ENCODE measurements around the gene EIF3F.
A peak's percentile ranks its signal among the peaks of the same experiment; 100 is the strongest.
"Not testable (repeated sequence)": the region's sequence is repeated elsewhere in the genome, so short reads cannot be mapped to it uniquely, and the experiment has no call there.

Gene EIF3F

DNA sequence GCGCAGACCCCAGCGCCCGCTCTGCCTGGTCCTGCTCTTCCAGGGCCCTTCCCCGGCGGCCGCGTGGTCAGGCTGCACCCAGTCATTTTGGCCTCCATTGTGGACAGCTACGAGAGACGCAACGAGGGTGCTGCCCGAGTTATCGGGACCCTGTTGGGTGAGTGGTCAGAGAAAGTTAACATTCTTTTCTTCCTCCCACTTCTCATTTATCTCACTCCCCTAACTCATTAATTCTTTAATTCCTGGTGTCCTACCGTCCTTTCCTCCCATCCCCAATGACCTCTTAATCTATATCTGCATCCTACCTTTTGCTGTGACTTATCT is 385 bp downstream of the EIF3F start:
- DNase-seq (ENCODE audit: low read depth) = not testable (repeated sequence)

DNA sequence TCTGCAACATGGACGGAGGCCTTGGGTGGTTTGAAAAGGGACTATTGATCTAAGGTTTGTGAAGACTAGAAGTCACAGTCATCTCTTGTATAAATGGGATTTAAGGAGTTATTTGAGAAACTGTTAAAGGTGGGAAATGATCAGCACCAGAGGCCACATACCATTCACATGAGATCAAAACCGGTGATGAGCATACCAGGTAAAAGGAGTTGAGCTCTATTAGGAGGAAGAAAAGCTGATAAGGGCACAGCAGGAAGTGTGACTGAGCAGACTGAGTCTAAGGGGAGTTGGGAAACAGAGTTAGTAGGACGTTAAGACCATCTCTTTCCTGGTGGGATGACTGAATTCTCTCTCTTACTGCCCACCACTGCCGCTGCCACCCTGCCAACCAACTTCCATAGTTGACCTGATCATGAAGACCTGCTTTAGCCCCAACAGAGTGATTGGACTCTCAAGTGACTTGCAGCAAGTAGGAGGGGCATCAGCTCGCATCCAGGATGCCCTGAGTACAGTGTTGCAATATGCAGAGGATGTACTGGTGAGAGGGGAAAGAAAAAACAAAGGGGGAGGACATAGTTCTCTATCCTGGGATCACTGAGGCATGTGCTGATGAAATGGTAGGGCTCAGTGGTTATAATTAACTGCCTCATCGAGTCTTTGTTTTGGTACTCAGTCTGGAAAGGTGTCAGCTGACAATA is 7.6 kb downstream of the EIF3F start:
- no peak for DNase-seq (ENCODE audit: low read depth)

DNA sequence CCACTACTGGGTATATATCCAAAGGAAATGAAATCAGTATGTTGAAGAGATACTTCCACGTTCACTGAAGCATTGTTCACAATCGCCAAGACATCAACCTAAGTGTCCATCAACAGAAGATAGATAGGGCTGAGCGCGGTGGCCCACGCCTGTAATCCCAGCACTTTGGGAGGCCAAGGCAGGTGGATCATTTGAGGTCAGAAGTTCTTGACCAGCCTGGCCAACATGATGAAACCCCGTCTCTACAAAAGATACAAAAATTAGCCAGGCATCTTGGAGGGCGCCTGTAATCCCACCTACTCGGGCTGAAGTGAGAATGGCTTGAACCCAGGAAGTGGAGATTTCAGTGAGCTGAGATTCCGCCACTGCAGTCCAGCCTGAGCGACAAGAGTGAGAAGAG is 12.7 kb downstream of the EIF3F start:
- no peak for DNase-seq (ENCODE audit: low read depth)

DNA sequence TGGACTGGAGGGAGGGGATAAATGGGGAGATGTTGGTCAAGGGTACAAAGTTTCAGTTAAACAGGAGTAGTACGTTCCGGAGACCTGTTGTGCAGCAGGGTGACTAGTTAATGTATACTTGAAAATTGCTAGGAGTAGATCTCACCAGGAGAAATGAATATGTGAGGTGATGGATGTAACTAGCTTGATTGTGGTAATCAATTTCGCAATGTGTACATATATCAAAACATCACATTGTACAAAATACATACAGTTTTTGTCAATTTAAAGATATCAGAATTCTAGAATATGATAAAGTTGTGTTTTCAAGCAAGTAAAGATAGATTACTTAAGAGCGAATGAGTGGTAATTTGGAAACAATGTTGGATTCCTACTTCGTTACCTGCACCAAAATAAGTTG is 13.3 kb downstream of the EIF3F start:
- DNase-seq (ENCODE audit: low read depth) = no peak

DNA sequence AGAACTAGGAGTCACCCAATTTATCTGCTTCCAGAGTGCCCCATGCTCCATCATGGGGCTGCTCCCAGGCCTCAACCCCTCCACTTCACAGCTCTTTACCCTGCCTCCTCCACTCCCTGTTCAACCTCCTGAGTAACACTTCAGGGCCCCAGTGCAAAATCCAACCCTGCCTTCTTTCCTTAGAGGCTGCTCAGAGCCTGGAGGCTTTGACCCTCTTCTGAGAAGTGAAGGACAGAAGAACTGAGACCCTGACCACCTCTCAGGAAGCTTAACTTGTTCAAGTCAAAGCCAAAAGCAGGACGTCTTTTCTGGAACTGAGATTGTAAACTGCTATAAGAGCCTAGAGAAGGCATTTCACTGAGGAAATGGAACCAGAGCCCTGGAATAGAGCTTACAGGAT is 15.5 kb downstream of the EIF3F start:
- DNase-seq (ENCODE audit: low read depth) = no peak

DNA sequence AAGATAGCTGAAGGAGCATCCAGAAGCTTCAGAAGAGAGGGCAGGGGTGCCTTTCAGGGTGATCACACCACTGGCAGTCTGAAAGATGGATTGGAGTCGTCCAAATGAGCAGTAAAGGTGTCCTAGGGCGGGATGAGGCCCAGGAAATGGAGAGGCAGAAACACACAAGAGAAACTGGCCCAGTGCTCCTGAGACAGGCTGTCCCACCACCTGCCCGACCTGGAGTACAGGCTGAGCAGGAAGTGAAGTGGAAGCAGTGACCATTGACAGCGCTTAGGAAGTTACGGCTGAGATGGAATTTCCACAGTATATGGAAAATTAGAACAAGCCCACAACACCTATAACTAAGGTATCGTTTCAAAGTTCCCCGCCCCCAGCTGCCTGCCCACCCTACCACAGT is 16.1 kb downstream of the EIF3F start:
- DNase-seq (ENCODE audit: low read depth) = no peak

DNA sequence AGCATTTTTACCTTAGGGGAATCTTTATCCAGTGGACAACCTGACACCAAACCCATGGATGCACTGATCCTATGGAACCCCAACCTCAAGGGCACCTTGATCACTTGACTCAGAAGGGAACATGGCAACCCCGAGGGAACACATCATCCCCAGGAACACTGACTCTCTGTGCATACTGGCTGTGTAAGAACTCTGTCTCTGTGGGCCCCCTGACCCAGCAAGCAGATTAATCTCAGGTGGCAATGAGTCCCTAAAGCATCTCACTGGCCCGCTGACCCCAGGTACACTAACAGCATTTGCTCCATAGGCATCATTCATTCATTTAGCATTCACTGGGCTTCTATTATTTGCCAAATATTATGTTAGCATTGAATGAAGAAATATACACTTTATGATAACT is 16.9 kb downstream of the EIF3F start:
- DNase-seq (ENCODE audit: low read depth) = no peak

DNA sequence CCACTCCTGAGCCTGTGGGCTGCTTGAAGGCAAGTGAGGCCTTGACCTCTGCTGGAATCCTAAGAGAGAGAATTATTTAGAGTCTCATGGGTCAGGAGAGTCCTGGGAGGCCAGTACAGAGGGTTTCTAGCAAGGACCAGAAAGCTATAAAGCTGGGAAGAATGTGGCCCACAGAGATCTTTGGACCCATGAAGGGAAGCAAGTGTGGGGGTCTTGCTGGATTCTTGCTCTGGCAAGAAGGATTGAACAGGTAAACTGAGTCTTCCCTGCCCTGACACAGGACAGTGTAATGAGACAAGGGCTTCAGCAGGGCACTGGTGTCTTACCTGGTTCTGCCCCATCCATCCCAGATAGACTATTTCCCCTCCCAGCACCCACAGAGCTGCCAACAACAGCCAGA is 18.4 kb downstream of the EIF3F start:
- DNase-seq (ENCODE audit: low read depth) = no peak

DNA sequence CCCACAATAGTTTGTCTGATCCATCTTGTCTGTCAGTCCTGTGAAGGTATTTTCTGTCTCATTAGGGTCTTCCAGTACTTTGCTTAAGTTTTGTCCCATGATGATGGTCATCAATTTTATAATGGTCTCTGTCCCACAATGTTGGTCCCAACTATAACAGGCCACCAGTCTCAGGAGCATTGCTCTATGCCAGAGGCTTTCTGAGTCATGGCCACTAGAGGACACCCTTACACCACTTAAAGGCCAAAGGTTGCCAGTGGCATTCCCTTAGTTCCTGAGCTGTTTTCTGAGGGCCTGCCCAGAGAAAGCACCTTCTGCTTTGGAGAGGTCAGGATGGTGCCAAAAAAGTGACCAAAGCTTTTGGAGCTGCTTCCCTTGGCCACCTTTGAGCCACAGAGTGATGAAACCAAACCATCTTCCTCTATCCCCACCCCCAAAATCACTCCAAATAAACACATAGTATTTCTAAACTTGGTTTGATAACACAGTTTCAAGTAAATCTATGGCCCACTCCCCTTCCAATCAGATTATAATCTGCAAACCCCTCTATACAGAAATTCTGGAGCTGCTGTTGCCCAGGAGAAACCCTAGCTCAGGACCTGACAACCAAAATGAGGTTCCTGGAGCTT is 19.3 kb downstream of the EIF3F start:
- peak; percentile 19 for DNase-seq (ENCODE audit: low read depth)

DNA sequence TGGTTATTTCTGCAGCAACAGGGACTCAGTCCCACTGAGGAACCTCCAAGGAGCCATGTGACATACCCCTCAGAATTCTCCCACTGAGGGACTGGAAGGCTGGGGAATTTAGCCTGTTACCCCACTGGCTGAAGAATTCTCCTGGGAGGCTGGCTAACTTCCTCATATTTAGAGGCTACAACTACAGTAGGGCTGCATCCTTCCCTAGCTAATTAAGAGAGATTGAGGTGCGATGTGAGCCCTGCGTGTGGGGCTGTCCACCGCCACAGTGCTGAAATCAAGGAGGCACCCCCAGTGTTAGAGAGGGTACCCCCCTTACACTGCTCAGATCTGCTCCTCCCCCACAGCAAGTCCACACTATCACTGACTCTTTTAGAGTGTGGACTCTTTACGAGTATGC is 21.1 kb downstream of the EIF3F start:
- DNase-seq (ENCODE audit: low read depth) = no peak

DNA sequence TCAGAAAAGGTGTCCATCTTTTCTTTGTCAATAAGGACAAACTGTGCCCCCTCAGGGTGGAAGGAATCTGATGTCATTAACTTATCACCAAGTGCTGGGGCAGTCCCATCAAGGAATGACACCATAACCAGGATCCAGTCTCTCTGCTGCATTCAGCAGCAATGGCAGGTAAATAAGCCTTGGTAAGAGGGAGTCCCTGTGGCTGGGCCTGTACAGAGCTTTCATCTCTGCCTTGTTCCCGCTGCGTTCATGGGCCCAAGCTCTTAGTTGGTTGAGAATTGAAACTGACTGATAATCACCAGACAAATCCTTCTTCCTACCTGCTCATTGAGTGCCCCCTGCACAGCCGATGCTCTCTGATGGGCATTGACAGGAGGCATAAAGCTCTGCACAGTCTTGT is 22.7 kb downstream of the EIF3F start:
- DNase-seq (ENCODE audit: low read depth) = no peak

DNA sequence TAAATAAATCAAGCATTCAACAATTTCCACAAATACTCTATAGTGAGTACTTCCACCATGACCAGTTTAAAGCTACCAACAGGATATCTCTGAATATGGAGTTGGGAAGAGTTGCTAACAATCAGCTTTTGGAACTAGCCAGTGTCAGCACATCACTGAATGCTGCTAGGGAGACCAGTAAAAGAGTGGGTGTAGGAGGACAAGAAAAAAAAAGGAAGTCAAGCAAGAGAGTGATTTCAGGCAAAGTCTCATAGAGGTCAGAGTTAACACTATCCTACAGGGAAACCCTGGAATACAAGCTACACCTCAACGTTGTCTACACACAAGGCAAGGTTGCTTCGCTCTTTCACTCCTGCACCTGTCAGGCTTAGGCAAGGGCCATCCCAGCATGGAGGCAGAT is 24.2 kb downstream of the EIF3F start:
- no peak for DNase-seq (ENCODE audit: low read depth)

DNA sequence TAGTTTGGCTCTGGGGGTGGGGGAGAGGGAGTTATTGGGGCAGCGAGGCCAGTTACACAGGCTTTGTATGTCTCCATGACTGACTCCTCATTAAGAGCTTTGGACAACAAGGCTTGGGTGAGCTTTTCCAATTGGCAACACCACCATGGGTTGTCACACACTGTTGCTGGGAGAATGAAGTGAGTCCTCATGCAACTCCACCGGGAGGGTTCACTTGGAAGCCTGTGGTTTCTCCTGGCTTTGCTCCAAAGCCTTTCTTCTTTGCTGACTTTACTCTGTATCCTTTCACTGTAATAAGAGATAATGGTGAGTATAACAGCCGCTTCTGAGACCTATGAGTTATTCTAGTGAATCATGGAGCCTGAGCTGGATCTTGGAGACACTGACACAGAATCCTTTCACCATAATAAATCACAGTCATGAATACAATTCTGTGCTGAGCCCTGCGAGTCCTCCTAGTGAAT is 24.9 kb downstream of the EIF3F start:
- no peak for DNase-seq (ENCODE audit: low read depth)

DNA sequence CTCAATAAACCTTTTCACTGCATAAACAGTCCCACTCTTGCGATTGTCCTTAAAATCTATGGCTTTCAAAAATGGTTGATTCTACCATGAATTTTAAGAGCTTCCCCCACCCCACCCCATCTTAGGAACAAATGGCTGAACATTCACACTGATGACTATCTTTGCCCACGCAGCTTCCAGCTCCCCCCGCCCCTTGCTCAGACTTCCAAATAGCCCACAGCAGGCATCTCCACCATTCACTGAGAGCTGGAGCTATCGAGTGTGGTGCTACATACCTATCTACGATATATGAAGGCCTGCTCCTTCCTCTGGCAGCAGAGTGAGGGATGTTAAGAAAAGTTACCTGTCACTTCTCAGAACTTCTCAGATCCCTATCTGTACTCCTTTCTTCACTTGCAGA is 26.7 kb downstream of the EIF3F start:
- no peak for DNase-seq (ENCODE audit: low read depth)

DNA sequence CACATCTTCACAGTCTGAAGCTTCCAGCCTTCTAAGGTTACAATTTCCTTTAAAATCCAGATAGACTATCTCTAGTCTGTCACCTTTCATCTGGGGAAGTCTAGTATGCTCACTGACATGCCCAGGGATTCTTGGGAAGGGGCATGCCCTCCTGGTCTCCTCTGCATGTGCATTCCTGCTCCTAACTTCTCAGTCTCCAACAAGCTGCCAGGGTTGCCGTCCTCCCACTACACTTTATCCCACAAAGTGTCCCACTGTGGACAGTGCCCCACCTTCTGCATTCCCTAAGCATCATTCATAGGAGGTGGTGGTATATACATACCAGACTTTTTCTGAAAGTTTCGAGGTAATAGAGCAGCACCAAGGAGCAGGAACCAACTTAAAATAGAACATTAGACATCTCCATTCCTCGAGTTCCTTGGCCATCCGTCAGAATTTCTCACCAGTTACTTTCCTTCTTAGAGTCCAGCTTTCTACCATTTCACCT is 28.7 kb downstream of the EIF3F start:
- DNase-seq (ENCODE audit: low read depth) = no peak

DNA sequence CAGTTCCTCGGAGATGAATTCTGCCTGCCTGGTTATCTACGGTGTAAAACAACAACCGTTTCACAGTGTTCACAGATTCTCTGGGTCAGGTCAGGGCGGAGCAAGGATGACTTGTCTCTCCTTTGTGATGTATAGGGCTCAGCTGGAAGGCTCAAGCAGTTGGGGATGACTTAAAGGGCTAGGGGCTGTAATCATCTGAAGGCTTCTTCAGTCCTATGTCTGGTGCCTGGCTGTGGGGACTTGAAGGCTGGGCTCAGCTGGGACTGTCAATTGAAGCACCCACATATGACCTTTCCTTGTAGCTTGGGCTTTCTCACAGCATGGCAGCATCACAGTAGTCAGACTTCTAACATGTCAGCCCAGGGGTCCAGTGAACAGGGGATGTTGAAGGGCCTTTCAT is 29.3 kb downstream of the EIF3F start:
- no peak for DNase-seq (ENCODE audit: low read depth)

DNA sequence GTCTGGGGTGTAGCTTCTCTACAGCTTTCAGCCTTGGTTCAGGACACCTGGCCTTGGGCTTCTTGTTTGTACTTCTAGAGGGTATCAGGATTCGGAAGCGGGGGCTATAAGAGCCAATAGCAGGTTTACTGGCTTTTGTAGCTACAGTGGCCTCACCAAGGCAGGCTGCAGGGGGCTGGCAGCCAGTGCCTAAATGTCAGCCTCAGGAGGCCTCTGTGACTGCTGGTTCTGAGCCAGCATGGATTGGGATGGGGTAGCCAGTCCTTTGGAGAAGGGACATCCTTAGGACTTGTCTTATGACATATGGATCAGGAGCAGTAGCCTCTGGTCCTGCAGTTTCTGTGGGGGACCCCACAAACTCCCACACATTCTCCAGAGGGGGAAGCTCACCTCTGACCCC is 29.9 kb downstream of the EIF3F start:
- no peak for DNase-seq (ENCODE audit: low read depth)

DNA sequence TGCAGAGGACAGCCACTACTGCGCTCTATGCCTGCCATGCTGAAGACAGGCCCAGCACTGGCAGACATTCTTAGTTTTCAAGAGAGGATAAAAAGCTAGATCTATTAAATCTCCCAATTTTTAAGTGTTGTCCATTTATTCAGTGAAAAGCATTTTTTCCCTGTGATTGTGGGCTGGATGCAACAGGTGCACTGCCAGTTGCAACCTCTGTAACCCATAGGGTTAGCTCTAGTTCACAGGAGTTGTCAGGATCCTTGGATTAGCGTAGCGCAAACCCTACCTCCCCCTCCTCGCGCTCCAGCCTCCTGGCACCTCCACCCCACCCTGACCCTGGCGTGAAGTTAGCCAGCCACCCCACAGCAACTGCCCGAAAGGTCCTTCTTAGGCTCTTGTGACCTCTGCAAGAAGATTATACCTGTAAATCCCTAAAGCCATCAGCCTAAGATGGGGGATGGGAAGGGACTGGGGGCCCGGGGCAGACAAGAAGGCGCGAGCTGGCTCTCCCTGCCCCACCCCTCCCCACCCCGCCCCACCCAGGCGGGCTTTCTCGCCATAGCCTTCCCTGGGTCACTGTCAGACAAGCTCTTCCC is 30.9 kb downstream of the EIF3F start:
- no peak for DNase-seq (ENCODE audit: low read depth)

DNA sequence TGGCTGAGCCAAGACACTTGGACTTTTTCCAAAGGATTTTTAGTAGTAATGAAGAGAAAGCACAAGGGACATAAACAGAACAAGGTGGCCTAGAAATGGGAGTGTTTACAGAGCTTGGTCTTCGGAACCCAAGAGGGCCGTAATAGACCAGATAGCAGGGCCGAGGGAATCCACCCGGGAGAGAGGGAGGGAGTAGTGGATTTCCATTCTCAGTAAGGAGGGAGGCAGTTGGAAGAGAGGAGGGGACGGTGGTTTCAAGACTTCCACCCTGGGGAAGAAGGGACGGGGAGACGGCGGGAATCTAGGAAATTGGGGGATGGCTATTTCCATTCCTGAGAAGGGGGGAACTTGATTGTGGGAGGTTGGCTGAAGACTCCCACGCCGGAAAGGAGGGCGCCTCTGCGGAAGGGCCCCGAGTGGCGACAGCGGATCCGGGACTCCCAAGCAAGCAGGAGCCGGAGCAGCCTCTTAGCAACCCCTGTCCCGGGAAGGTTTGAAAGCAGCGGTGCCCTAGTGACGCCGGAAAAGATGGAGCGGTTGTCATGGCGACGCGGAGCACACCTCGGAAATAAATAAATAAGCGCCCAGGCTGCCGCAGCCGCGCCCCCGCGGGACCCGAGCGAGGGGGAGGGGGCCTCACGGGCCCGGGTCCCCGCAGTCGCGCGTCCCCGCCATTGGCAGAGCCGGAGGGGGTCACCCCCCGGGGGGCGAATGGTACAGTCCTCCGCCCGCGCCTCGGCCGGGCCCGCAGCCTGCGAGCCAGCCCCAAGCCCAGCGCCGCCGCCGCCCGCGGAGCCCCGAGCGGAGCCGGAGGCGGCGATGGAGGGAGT is 31.6 kb downstream of the EIF3F start:
- DNase-seq (ENCODE audit: low read depth) = peak; percentile 62

DNA sequence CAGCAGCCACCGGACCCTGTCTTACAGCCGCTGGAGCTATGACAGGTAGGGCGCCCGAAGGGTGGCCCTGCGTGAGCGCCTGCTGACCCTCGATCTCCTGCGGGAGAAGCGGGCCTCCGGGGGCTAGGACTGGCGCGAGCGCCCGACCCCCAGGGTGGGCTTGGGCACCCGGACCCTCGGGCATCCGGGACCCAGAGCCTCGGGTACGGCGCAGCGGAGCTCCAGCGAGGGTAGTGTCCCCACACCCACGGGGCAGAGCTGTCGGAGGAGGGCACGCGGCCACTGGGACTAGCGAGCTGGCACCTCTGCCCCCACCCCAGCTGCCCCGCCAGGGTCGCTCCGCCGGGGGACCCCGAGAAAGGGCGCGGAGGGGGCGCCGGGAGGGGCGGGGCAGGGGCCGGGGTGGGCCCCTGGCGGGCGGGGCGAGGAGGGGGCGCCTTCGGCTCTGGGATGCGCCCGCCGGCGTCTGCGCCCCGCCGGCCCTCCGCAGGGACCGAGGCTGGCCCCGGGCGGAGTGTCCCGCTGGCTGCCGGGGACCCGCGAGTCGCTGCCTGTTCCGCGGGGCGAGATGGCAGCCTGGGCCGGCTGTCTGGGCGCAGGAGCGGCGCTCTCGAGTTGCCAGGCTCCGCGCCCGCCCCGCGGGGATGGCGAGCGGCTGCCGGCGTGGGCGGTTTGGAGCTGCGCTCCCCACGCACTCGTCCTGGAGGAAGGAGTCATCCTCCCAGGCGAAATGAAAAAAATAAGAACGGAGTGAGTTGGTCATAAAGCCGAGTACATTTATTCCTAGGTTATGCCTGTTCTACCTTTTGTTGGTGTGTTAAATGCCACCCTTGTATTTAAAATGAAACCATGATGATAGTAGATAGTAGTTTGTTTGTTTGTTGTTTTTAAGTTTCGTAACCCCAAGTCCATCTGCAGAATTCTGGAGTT is 32.4 kb downstream of the EIF3F start:
- peak; percentile 9 for DNase-seq (ENCODE audit: low read depth)

DNA sequence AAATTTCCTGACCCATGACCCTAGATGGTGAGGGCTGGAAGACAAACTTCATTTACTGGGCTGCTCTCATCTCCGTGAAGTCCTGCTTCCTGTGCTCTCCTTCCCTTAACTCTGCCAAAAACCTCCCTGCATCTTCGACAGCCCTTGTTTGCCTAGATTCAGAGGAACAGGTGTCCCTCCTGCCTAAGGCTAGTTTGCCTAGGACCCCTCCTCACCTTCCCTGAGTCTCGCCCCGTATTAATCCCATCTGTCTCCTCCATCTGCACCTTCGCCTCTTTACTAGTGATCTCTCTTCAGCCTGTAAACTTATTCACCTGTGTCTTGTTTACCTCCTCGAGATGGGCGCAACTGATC is 33.1 kb downstream of the EIF3F start:
- no peak for DNase-seq (ENCODE audit: low read depth)

DNA sequence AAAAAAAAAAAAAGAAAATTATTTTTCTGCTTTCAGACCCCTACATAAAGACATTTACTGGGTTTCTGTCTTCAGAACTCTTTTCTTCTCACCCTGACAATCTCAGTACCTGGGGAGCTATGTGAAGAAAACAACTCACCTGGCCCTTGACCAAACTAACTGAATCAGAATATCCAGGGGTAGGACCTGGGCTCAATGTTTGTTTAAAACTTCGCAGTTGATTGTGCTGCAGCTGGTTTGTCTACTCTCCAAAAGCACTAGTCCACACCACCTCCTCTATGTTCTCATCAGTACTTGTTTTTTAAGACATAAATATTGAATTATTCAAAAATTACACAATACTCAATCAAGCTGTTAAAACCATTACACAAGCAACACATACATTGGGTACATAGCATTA is 34.8 kb downstream of the EIF3F start:
- no peak for DNase-seq (ENCODE audit: low read depth)
